NOMO-1 (cell line): ENCODE measurements around the gene BSPRY.

Source experiments
- DNase-seq, 2 experiments: peaks; one replicate each; lab custom pipeline; 2025; ENCODE audit not compliant: unreplicated experiment in 2 of 2; lab: John Stamatoyannopoulos, UW

Gene BSPRY

GRCh38 chr9:113349445-113350094 lies at the start of gene BSPRY:
BSPRY (plus strand) TSS chr9:113349541; CDS start chr9:113349580, 39 bp downstream.
- peak; percentile 33 to 56 for DNase-seq

GRCh38 chr9:113299800-113300292 lies 49.5 kb upstream of the BSPRY start:
- DNase-seq, result peak; percentile 25 to 73

GRCh38 chr9:113301548-113301947 lies 47.8 kb upstream of the BSPRY start:
- no peak for DNase-seq

- DNase-seq, result no peak
These were observed 46.4 kb upstream of the BSPRY start, which contains the start of gene RNF183 for GRCh38 chr9:113302792-113303418. RNF183 (minus strand) TSS chr9:113303376; CDS start chr9:113298184, 5,192 bp downstream.

- DNase-seq, result no peak
These were observed 42.8 kb upstream of the BSPRY start for GRCh38 chr9:113306566-113306965.

GRCh38 chr9:113307396-113307975 lies 41.9 kb upstream of the BSPRY start:
- no peak for DNase-seq

- peak; percentile 7 to 55 for DNase-seq
These were observed 40.0 kb upstream of the BSPRY start for GRCh38 chr9:113309204-113309813.

GRCh38 chr9:113310538-113310937 lies 38.8 kb upstream of the BSPRY start:
- no peak for DNase-seq

- no peak for DNase-seq
These were observed 37.4 kb upstream of the BSPRY start for GRCh38 chr9:113311961-113312360.

GRCh38 chr9:113313261-113313660 lies 36.1 kb upstream of the BSPRY start:
- no peak for DNase-seq

GRCh38 chr9:113315231-113315630 lies 34.1 kb upstream of the BSPRY start:
- DNase-seq, result no peak

- DNase-seq, result no peak
These were observed 33.3 kb upstream of the BSPRY start for GRCh38 chr9:113316030-113316429.

- no peak for DNase-seq
These were observed 31.6 kb upstream of the BSPRY start for GRCh38 chr9:113317777-113318176.

GRCh38 chr9:113319054-113319453 lies 30.3 kb upstream of the BSPRY start:
- no peak for DNase-seq

- DNase-seq, result no peak
These were observed 29.3 kb upstream of the BSPRY start for GRCh38 chr9:113320051-113320450.

GRCh38 chr9:113322671-113323070 lies 26.7 kb upstream of the BSPRY start:
- DNase-seq, result no peak

- no peak for DNase-seq
These were observed 23.1 kb upstream of the BSPRY start for GRCh38 chr9:113326230-113326629.

- no peak for DNase-seq
These were observed 21.1 kb upstream of the BSPRY start for GRCh38 chr9:113328045-113328782.

- no peak for DNase-seq
These were observed 17.6 kb upstream of the BSPRY start for GRCh38 chr9:113331780-113332179.

GRCh38 chr9:113337714-113338113 lies 11.6 kb upstream of the BSPRY start:
- no peak for DNase-seq
